Stimulated activated CD8-positive, alpha-beta memory T cell treated with anti-CD3 and anti-CD28 coated beads, Interleukin-7, amount 100 ng/mL, for 1 hour (primary cell): ENCODE data around the gene POU6F2.
"Not testable (repeated sequence)": the region's sequence is repeated elsewhere in the genome, so short reads cannot be mapped to it uniquely, and the experiment has no call there.

Experiments
- DNase-seq, 2 donors: peaks; one replicate each; pipeline ENCODE4 v3.0.0-alpha.2; 2020; ENCODE audit warnings: low read depth in 2 of 2

Gene POU6F2

DNA sequence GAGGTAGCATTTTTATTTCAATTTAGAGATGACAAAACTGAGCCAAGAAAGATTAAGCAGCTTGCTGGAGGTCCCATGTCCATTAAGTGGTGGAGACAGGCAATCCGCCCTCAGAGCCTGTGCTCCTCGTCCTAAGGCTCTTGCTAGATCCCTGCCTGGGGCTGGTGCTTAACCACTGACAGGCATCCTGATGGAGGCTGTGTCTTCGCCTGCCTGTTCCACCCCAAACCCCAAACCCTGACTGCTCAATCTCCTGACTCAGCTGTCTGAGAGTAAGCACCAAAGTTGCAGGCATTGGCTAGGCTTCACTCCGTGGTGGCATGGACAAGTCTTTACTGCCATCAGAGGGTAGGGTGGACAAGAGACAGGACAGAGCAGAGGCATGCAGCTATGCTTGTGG, 209.4 kb downstream of the POU6F2 start:
- DNase-seq, result no peak

DNA sequence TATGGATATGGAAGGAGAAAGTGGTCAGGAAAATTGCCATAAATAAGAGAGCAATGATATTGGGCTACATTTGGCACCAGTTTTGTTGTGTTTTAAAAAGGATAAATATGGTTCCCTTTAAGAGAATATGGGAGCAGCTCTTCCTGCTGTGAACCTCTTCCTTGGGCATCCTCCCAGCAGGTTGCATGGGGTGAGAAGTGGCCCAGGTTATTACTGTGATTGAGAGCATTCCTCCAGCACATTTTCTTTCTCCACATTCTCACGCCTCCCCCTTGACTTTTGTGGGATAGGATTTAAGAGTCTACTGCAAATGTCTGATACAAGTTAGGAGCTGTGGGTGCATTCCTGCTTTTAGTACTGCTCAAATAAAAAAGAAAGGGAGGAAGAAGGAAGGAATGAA, 214.8 kb downstream of the POU6F2 start:
- DNase-seq, result no peak

DNA sequence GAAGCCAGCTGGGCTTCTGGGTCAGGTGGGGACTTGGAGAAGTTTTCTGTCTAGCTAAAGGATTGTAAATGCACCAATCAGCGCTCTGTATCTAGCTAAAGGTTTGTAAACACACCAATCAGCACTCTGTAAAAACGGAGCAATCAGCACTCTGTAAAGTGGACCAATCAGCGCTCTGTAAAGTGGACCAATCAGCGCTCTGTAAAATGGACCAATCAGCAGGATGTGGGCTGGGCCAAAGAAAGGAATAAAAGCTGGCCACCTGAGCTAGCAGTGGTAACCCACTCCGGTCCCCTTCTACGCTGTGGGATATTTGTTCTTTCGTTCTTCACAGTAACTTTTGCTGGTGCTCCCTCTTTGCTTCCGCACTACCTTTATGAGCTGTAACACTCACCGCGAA, 216.7 kb downstream of the POU6F2 start:
- not testable (repeated sequence) for DNase-seq

DNA sequence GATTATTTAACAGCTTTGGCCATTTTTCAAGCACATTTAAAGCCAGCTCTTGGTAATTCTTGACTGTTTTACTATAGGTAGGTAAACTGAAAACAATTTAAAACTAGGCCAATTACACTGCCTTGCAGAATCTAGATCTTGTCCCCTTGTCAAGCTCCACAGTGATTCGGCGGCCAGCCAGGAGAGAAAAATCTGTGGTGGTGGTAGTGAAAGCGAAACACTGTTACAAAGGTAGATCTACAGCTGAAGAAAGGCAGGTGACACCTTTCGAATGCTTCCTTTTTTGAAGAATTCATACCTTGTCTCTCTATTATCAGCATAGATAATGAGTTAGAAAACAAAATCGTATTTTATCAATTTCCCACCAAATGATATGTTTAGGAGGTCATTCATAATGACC, 218.3 kb downstream of the POU6F2 start:
- no peak for DNase-seq

DNA sequence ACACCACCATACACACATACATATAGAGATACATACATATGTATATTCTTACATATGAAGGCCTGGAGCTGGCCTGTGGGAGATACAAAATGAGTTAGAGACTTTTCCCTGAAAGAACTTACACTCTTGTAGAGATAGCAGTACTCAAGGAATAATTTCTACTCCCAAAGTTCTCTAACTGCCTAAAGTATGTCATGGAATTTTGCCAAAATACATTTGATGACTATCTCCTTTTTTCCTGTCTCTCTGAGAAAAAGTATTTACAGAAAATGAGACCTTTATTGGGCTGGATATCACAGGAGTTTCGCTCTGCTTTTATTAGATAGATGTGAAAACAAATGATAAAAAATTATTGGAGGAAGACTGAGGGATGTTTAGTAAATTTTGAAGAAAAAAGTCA, 220.1 kb downstream of the POU6F2 start:
- no peak for DNase-seq

DNA sequence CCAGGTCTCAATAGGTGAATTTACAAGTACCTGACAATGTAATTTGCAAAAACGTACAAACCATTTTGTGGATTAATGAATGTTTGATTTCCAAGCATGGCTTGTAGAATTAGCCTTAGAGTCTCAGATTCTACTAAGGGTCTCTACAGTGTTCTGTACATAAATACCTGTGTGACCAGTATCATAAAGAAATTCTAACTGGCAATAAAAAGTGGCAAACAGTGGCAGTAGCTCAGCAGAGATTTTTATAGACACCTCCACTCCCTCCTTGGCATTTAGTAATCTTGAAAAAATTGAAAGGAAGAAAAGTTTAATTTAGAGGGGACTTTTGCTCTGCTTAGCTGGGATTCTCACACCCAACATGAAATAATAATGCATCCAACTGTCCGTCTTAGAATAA, 220.8 kb downstream of the POU6F2 start:
- no peak for DNase-seq

DNA sequence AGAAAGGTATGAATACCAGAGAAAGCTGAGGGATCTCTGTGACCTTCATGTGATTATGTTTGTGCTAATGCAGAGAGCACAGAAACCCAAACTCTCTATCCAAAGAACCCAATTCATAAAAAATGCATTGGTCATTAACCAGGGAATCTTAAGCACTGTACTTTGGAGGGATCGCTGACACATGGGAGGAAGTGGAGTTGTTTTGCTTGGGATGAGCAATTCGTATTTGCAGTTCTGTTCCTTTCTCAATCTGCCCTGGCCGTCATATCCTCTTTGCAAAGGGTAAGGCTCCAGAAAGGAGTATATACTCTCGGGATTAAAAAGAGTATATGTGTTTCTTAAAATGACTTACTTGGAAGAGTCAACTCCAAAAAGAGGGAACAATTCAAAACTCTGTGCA, 221.3 kb downstream of the POU6F2 start:
- no peak for DNase-seq

DNA sequence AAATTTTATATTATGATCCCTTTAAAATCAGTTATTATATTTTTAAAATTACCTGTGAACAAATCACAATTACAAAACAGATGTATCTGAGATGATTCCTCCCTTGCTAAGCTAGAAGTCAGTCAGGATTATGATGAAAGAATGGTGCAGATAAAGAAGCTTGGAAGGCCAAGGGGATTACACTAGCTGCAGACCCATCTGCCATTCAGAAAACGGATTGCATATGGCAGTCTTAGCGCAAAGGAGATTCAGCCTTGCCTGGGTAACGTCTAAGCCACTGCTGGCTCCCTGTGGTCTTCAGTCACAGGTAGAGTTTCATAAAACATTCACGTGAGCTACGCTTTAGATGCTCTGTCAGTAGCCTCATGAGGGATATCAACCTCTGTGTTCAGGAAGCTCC, 222.2 kb downstream of the POU6F2 start:
- DNase-seq, result no peak

DNA sequence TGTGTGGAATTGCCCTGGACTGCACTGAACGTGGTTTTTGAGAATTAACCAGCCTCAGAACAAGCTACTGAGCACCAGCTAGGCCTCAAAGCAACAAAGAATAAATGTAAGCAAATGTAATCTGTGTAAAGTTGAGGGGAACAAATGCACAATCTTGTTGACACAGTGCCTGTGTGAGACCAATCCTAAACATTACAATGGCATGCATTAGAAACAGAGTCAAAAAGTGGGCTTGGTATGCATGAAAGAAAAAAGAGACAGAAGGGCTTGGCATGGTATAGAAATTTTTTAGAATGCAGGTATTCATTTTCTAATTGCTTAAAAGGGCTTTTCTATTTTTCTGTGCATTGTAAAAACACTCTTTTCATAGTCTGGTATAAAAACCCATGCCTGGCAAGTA, 224.3 kb downstream of the POU6F2 start:
- no peak for DNase-seq

DNA sequence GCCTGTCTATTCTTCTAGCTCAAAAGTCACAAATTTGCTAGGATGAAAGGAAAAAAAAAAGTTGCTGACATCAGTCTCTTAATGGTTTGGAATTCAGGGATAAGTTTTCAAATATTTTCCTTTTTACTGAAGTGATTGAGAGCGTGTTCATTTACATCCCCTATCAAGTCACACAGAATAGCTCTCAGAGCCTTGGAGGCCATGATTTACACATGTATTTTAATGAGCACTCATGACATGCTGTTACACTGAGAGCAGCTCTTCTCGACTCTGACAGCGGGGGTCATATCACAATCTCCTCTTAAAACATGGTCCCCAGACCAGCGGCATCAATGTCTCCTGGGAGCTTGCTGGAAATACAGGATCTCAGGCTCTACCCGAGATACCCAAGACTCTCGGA, 232.7 kb downstream of the POU6F2 start:
- no peak for DNase-seq

DNA sequence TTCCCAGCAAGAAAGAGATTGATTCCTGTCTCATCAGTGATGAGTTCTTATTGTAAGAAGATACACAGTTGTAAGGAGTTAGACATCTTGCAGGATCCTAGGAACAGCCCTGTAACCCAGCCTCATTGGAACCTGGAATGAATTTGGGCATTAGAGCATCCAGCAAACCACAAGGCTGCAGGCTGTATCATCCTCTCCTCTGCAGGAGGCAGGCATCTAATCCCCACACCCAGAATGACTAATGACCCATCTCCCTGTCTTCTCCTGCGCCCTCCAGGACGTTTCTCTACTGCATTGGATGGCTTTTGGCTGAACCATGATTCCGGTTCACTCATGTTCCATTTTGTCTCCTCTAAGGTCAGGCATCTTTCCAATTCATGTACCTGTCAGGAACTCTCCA, 233.9 kb downstream of the POU6F2 start:
- DNase-seq, result no peak

DNA sequence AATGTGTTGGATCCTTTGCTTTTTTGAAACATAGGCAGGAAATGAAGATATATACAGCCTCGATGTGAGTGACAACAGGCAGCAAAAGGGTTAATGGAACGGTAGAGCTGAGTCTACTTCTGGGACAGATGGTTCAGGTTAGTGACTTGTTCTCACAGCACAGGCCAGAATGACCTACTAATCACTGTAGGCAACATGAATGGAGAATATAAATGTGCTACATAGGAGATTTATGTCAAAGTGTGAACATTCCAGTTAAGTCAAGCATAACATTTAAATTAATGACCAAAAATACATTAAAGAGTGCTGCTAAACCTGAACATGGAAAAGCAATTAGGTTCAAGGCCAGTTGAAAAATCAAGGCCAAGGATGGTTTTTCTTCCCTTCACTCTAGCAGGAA, 235.2 kb downstream of the POU6F2 start:
- no peak for DNase-seq

DNA sequence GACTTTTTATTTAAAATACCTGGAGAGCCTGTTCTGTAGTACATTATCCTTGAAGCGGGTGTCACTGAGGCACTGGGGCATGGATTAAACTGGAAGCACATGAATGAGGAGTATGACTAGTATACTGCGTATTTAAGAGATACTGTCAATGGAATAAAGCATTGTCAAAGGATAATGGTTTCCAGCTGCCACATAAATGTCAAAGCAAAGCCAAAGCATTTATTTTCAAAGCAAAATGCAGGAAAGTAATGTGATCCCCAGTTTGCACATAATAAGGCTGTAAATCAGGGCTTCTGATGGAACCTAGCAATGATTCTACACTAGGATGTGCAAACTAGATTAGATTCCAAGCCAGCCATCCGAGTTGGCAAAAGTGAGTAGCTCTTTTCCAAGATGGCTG, 240.1 kb downstream of the POU6F2 start:
- DNase-seq, result no peak

DNA sequence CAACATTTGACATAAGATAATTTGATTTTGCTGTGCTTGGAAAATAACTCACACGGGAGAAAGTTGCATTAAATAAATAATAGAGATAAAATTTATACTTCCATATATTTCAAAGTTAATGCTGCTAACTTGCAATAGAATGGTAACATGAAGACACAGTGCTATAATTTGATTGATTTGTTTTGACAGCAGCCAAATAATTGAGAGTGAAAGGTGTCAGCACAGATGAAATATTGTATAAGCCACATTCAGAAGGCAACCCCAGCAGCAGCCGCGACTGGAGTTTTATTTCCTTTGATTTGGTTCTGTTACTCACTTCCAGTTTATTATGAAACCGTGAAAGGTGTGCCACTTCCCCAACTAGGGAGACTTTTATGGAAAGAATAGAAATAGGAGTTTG, 242.2 kb downstream of the POU6F2 start:
- DNase-seq, result no peak

DNA sequence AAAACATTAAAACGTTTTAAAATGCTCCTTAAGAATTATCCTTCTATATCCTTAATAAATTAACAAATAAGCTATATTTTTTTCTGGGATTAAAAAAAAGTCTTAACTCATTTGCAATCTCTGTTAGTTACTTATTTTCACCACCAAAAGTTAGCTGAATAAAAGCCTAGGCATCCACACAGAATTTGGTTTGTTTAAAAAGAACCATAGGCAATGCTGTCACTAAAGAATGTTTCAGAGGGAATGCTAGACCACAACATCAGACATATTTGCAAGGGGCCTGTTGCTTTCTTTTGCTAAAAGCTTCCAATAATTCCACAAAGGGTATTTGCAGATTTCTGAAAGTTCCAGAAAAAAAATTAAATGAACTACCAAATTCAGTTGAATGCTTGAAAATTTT, 244.2 kb downstream of the POU6F2 start:
- no peak for DNase-seq

DNA sequence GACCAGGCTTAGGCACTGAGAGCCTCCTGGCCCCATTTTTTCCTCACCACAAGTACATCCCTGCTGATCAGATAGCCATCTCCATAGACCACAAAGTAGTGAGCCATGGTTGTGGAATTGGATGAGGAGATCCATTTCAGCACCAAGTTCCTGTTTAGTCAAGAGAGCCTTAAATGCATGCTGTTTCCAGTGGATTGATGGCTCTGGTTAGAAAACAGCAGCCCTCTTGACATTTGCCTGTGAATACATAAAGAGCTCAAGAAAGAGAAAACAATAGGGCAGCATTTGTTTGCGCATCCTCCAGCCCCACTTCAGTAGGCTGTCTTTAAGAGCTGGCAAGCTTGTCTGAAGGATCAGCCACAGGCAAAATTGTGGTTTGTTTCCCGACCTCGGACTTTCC, 251.2 kb downstream of the POU6F2 start:
- DNase-seq, result no peak

DNA sequence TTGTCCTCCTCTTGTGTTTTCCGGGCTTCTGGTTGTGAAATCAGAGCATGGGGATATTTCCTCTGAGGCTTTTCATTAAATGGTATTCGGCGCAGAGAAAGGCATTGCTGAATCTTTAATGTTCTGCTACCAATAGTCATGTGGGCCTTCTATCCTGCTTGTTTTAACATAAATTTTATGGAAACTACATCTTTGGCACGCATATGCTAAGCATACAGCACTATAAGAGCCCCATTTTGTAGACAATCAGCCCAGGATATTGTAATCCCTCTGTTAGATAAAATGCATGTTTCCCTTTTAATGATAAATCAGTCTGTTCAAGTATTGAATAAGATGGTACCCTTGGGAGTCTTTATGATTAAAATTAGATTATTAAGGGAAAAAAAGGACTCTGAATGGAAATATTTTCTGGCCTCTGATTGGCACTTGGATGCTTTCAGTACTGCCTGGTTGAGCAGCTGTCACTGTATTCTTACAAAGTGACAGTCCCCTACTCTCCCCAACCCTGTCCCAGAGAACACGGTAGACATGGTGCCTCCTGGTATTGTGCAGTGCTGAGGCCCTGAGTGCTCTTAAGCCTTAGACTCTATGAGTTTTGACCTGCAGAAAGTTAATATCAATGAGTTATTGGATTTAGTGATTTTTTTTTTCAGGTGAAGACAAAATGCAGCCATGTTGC, 256.3 kb downstream of the POU6F2 start:
- DNase-seq, result no peak

DNA sequence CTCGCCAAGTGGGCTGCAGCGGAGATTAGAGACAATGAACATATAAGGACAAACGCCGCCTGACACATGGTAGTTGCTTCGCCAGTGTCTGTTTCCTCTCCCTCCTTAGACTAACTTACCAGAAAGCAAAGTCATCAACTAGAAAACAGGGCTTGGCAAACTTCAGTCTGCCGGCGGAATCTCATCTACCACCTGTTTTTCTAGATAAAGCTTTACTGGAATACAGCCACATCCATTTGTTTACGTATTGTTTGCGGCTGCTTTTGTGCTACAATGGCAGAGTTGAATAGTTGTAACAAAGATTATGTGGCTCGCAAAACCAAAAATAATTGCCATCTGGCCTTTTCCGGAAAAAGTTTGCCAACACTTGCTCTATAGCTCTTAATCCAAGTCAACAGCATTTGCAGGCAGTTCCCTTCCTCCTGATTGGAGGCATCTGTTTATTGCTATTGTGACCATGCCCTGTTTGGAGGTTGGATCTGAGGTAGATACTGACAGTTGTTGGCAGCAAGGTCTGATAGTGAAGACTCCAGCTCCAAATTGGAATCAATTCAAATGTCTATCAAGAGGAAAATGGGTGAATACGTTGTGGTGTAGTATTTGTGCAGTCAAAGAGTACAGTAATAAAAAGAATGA, 260.6 kb downstream of the POU6F2 start:
- no peak for DNase-seq

DNA sequence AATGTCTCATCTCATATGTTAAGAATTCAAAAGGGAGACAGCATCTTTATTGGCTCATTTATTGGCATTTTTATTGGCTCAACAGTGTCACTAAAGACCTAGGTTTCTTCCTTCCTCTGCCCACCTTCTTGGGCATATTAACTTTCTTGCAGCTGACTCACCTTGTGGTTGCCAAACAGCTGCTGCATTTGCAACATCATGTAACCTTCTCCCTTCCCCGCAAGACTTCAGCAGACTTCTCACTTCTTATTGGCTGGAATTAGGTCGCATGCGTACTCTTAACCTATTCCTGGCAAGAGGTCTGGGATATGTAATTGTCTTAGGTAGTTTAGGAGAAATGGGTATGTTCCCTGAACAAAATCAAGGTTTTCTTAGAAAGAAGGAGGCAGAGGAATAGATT, 263.2 kb downstream of the POU6F2 start:
- no peak for DNase-seq

DNA sequence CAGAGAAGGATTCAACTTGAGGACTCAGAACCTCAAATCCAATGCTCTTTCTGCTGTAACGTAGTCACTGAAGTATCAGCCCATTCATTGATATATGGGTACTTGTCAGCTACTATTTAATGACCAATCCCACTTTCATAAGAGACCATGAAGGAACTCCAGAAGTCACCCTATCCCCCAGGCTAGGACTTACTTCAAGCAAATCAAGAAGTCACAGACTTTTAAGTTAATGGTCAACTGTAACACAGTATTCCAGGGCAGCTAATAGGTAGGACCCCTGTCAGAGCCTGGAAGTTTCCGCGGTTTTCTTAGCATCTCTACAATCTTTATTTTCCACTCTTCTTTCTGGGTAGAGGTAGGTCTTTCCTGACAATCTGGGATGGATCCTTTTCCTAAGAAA, 269.9 kb downstream of the POU6F2 start:
- DNase-seq, result no peak

DNA sequence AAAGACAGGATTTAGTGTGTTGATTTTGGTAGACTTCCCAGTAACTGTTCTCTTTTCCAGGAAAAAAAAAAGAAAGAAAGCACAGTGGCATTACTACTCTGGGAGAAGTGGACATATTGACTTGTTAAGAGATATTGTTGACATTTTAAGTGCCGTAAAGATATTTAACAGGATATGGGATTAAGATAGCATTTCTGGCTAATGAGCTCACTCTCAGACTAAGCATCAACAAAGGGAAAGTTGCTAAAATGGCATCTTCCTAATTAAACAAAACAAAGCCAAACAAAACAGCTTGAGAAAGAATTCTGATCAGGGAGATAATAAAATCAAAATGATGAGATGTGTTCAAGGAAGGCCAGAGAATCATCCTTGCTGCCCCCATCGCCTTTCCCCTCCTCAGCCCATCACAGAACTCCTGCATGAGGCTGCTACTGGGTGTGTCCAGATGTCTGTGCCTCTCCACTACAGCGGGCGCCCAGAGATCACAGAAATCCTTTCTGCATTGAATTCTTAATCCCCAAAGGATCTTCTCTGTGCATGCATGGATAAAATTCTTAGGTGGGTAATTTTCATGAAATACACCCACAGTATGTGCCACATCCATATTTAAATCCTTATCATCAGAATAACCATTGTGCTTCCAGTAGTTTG, 270.5 kb downstream of the POU6F2 start:
- DNase-seq, result no peak

DNA sequence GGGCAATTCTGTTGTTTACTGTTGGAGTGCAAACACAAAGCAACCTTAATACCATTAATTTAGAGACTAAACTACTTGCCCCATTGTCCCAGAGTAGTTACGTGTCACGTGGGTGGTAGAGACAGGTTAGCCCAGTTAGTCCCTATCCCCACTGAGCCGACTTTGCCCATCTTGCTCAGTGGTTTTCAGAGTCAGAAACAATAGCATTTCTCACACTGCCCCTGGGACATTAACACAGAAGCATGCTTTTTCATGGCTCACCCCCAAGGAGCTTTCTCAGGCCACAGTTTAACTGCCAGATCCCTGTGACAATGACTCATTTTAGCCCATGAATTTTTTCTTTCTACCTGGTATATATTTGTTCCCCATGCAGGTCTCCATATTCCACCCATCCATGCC, 271.0 kb downstream of the POU6F2 start:
- DNase-seq, result no peak

DNA sequence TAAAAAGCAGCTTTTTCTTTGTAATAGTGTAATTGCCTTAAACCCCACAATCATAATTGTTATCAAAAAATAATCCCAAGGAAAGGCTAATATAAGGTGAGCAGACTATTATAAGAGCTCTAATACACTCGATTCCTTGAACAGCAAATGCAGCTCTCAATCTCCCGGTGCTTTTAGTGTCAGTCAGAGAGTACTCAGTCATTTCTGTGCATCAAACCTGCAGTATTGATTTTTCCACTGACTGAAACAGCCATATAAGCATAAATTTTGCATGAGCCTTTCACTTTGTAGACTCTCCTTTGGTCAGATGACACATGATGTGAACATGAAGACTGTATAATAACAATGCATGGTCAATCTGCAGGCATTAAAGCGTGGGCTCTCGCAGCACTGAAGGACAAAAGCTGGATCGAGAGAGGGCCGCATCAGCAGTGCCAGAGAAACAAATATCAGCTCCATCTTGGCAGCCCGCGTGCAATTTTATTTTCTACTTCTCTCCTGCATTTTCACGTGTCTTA, 272.0 kb downstream of the POU6F2 start:
- DNase-seq, result no peak
